ENCODE results near the gene SEBOX. TPM values are rescaled to one million over a fixed set of nuclear protein-coding genes. Genes with fewer than 3 reads are reported as not detected.

SEBOX gene
- total RNA-seq, 4 donors from 2014 or later: not detected

DNA sequence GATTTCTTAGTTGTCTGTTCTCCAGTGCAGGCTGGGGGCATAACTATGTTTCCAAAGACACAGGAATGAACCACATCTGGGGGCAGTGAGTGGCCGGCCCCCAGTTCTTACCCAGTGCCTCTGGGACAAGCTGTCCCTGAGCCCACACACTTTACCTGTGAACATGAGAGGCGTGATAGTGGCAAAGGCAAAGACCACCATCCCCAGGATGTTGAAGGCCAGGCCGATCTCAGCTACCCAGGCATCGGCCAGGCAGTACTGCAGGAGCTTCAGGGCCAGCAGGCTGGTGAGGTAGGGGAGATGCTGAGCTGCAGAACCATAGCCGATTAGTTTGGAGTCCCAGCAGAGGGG lies 39.4 kb upstream of the SEBOX start:
- no peak overlapping the region for H3K27ac ChIP-seq
- intact Hi-C loops (cut with DNase I; ENCODE audit: low total_unique reads) (no loop called here), in situ Hi-C loops (cut with MboI; ENCODE audit: low sequenced_read_pairs in 4 of 4) (loop anchor here in 1 of 4 donors (25.0 kb wide), 2 partner anchors 108 to 167 kb away; partner anchors contain the start of gene FOXN1)
- H3K36me3 ChIP-seq: peaks cover 0 to 18% of the 10 kb centered on the region in 2 donors
- no peaks in the 10 kb centered on the region for H3K9me3 ChIP-seq
- ATAC-seq (no peak), DNase-seq (no peak)
- H3K27me3 ChIP-seq: no peaks in the 10 kb centered on the region
- H3K4me1 ChIP-seq: peaks cover 8 to 15% of the 10 kb centered on the region in 2 donors
- H3K4me3 ChIP-seq: no peak overlapping the region
- TF ChIP-seq, protein P1, sequence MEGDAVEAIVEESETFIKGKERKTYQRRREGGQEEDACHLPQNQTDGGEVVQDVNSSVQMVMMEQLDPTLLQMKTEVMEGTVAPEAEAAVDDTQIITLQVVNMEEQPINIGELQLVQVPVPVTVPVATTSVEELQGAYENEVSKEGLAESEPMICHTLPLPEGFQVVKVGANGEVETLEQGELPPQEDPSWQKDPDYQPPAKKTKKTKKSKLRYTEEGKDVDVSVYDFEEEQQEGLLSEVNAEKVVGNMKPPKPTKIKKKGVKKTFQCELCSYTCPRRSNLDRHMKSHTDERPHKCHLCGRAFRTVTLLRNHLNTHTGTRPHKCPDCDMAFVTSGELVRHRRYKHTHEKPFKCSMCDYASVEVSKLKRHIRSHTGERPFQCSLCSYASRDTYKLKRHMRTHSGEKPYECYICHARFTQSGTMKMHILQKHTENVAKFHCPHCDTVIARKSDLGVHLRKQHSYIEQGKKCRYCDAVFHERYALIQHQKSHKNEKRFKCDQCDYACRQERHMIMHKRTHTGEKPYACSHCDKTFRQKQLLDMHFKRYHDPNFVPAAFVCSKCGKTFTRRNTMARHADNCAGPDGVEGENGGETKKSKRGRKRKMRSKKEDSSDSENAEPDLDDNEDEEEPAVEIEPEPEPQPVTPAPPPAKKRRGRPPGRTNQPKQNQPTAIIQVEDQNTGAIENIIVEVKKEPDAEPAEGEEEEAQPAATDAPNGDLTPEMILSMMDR (IDR thresholded peaks at IDR 0.05 in 4 of 5, conservative IDR thresholded peaks at IDR 0.05 in 1 of 5): no peak
- TF ChIP-seq POLR2A (IDR thresholded peaks at IDR 0.05): no peak

- in situ Hi-C loops (cut with MboI; ENCODE audit: low sequenced_read_pairs in 4 of 4) (loop anchor here in 1 of 4 donors (25.0 kb wide), 2 partner anchors 108 to 167 kb away; partner anchors contain the start of gene FOXN1), intact Hi-C loops (cut with DNase I; ENCODE audit: low total_unique reads) (no loop called here)
- DNase-seq: no peak
- no peak for ATAC-seq
- no peaks in the 10 kb centered on the region for H3K9me3 ChIP-seq
- H3K27me3 ChIP-seq: no peaks in the 10 kb centered on the region
- H3K27ac ChIP-seq: no peak overlapping the region
- peaks cover 8 to 15% of the 10 kb centered on the region in 2 donors for H3K4me1 ChIP-seq
- peaks cover 0 to 18% of the 10 kb centered on the region in 2 donors for H3K36me3 ChIP-seq
- no peak overlapping the region for H3K4me3 ChIP-seq
- no peak for TF ChIP-seq POLR2A (IDR thresholded peaks at IDR 0.05)
- TF ChIP-seq, protein P1 (IDR thresholded peaks at IDR 0.05 in 4 of 5, conservative IDR thresholded peaks at IDR 0.05 in 1 of 5): no peak
Measured at GRCh38 chr17:28404007-28404406, 39.0 kb upstream of the SEBOX start.

- no peak overlapping the region for H3K27ac ChIP-seq
- DNase-seq: no peak
- in situ Hi-C loops (cut with MboI; ENCODE audit: low sequenced_read_pairs in 4 of 4): loop anchor here in 1 of 4 donors (25.0 kb wide), 2 partner anchors 109 to 166 kb away; partner anchors contain the start of gene FOXN1
- no peaks in the 10 kb centered on the region for H3K9me3 ChIP-seq
- peaks cover 8 to 15% of the 10 kb centered on the region in 2 donors for H3K4me1 ChIP-seq
- no peak overlapping the region for H3K4me3 ChIP-seq
- intact Hi-C loops (cut with DNase I; ENCODE audit: low total_unique reads): no loop called here
- ATAC-seq: no peak
- H3K27me3 ChIP-seq: no peaks in the 10 kb centered on the region
- peaks cover 0 to 18% of the 10 kb centered on the region in 2 donors for H3K36me3 ChIP-seq
- no peak for TF ChIP-seq POLR2A (IDR thresholded peaks at IDR 0.05)
- TF ChIP-seq, protein P1 (IDR thresholded peaks at IDR 0.05 in 4 of 5, conservative IDR thresholded peaks at IDR 0.05 in 1 of 5): no peak
Measured at GRCh38 chr17:28402844-28403243, 37.8 kb upstream of the SEBOX start.

GRCh38 chr17:28402224-28402630 lies 37.2 kb upstream of the SEBOX start:
- intact Hi-C loops (cut with DNase I; ENCODE audit: low total_unique reads): no loop called here
- no peak for DNase-seq
- TF ChIP-seq POLR2A (IDR thresholded peaks at IDR 0.05): no peak
- TF ChIP-seq, protein P1 (IDR thresholded peaks at IDR 0.05 in 4 of 5, conservative IDR thresholded peaks at IDR 0.05 in 1 of 5): no peak
- in situ Hi-C loops (cut with MboI; ENCODE audit: low sequenced_read_pairs in 4 of 4): loop anchor here in 1 of 4 donors (25.0 kb wide), 2 partner anchors 110 to 165 kb away; partner anchors contain the start of gene FOXN1
- H3K4me1 ChIP-seq: peaks cover 8 to 15% of the 10 kb centered on the region in 2 donors
- H3K27ac ChIP-seq: no peak overlapping the region
- no peak for ATAC-seq
- peaks cover 0 to 18% of the 10 kb centered on the region in 2 donors for H3K36me3 ChIP-seq
- H3K27me3 ChIP-seq: no peaks in the 10 kb centered on the region
- H3K9me3 ChIP-seq: no peaks in the 10 kb centered on the region
- H3K4me3 ChIP-seq: no peak overlapping the region

All from gastrocnemius medialis (tissue), 4 donors.